Panc1 (cell line): Measurements from ENCODE around the gene POLR3E.
A peak's percentile ranks its signal among the peaks of the same experiment; 100 is the strongest.

Source experiments
- CTCF ChIP-seq: fragments of 450-650 bp; IDR thresholded peaks from 2 replicates; pipeline ENCODE4 v1.5.1; 2017; ENCODE audit warnings: mild to moderate bottlenecking
- POLR2AphosphoS5 ChIP-seq: IDR thresholded peaks from 2 replicates; pipeline ENCODE4 v1.6.1; 2012; ENCODE audit warnings: mild to moderate bottlenecking, low read depth, low read length, moderate library complexity
- REST ChIP-seq, 2 experiments: IDR thresholded peaks; 2 replicates each; pipeline ENCODE4 v1.6.1; 2011 to 2012; ENCODE audit warnings: low read depth in 2 of 2, control low read depth in 1 of 2, low read length in 1 of 2, mild to moderate bottlenecking in 1 of 2, moderate library complexity in 1 of 2; ENCODE audit not compliant: insufficient read depth in 1 of 2
- SIN3A ChIP-seq: IDR thresholded peaks from 2 replicates; pipeline ENCODE4 v1.6.1; 2012; ENCODE audit warnings: low read depth, mild to moderate bottlenecking, low read length, moderate library complexity, borderline replicate concordance; ENCODE audit not compliant: insufficient read depth
- TCF7L2 ChIP-seq: IDR thresholded peaks from 2 replicates; pipeline ENCODE4 v1.6.1; 2011; ENCODE audit warnings: mild to moderate bottlenecking, low read depth, low read length, inconsistent platforms

GRCh38 chr16:22321340-22322001 lies 24.3 kb downstream of the POLR3E start:
- TF ChIP-seq CTCF (peak; percentile 96), REST (IDR thresholded peaks at IDR 0.05; ENCODE audit: insufficient read depth in 1 of 2, low read depth in 2 of 2, low read length in 1 of 2) (no peak), POLR2AphosphoS5 (no peak), TCF7L2 (no peak), SIN3A (no peak)
